HEK293 (cell line): Measurements from ENCODE around the gene KRT81.

Experiments used
- ATF2 ChIP-seq: fragments of 450-650 bp; formaldehyde crosslinking; IDR thresholded peaks from 2 replicates; pipeline ENCODE4 v1.5.1; 2016; ENCODE audit warnings: missing biosample characterization, missing genetic modification characterization, low read depth
- CTCF ChIP-seq: fragments of 450-650 bp; formaldehyde crosslinking; IDR thresholded peaks from 2 replicates; pipeline ENCODE4 v1.5.1; 2016; ENCODE audit warnings: missing biosample characterization, missing genetic modification characterization
- MZF1 ChIP-seq: fragments of 450-650 bp; formaldehyde crosslinking; IDR thresholded peaks from 2 replicates; pipeline ENCODE4 v1.5.1; 2017; ENCODE audit warnings: missing biosample characterization, missing genetic modification characterization, borderline replicate concordance
- ZNF146 ChIP-seq: fragments of 450-650 bp; formaldehyde crosslinking; IDR thresholded peaks from 2 replicates; pipeline ENCODE4 v1.5.1; 2016; ENCODE audit warnings: missing biosample characterization, missing genetic modification characterization
- ZNF155 ChIP-seq: fragments of 450-650 bp; formaldehyde crosslinking; IDR thresholded peaks from 2 replicates; pipeline ENCODE4 v1.5.1; 2016; ENCODE audit warnings: missing biosample characterization, missing genetic modification characterization
- ZNF423 ChIP-seq: fragments of 450-650 bp; formaldehyde crosslinking; IDR thresholded peaks from 2 replicates; pipeline ENCODE4 v1.5.1; 2016; ENCODE audit warnings: missing biosample characterization, missing genetic modification characterization

GRCh38 chr12:52337054-52337453 is 45.7 kb upstream of the KRT81 start:
- TF ChIP-seq ZNF423 (no peak), MZF1 (tag by site-specific recombination) (no peak), CTCF (tag by site-specific recombination) (no peak), ZNF146 (tag by site-specific recombination) (no peak), ATF2 (no peak), ZNF155 (tag by site-specific recombination) (no peak)
